Endometrium (tissue), 2 donors: ENCODE data around the gene CZIB.
A peak's percentile ranks its signal among the peaks of the same experiment; 100 is the strongest.

Experiments
- FAIRE-seq: peaks from 2 replicates; lab custom pipeline; 2012; peaks lifted over from hg19 to GRCh38; lab: Jason Lieb, UNC
- donor health status: control.
- donor health status: control.

Gene CZIB

DNA sequence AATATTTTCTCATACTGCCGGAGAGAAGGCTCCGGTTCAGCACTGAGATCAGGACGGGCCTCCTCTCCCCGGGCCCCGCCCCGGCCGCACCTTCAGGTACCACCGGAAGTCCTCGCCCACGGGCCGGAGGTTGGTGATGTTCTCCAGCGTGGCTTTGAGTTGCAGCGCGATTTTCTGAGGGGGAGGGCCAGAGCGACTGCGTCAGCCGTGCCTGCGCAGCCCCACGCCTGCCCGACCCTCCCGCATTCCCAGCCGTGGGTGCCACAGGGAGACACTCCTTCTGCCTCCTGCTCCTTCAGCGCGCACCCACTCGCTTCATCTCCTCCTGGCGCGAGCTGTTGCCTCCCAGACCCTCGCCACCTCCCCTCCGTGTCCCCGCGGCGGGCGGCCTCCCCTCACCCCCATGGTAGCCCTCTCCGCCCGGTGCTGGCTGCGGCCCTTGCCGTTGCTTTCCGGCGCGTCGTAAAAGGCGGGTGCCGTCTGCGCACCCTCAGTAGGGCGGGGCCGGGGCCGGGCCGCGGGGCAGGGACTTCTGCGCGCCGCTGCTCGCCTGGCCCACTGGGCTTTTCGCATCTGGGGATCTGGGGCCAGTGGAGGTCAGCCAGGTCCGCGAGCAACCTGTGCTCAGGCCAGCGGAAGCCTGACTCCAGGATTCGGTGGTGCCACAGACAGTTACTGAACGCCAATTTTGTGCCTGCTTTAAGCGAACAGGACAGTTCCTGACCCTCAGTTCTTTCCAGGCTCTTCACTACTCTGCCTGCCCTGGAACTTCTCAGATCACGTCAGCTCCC, at the start of gene CZIB:
TSS of gene CZIB (minus strand) at position 464 of the 791 bp plus-strand sequence. CDS start at position 405, 59 bp downstream.
- peak; percentile 8 for FAIRE-seq

DNA sequence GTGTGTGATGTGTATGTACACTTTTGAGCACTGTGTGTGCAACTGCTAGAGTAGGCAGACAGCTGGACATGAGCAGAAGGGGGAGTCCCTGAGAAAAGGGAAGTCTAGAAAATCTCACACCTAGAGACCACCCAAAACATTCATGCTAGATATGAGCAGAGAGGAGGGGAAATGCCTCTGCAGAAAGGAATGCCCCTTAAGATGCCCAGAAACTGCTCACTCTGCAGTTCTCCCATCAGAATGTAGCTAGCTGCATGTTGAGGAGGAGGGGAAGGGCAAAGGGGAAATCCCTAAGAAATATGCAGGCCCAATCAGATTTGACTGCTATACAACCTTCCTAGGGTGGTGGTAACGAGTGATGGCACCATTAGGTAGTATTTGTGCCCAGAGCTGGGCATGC, 49.7 kb upstream of the CZIB start:
- FAIRE-seq, result no peak

DNA sequence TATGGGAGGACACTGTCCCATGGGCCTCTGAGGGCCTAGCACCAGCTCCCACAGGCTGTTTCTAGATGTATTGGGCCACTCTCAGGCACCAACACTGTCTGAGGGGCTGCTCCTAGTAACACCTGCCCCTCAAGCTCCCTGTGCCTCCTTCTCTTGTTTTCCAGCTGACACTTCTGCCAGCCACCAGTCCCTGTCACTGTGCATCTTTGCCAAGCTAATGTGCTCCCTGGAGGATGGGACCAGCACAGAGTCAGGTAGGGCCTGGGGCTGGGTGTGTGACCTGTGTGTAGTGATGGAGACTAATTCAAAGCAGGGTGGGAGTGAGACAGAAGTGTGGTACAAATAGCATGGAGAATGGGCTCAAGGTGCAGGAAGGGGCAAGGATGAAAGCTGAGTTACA, 47.3 kb upstream of the CZIB start:
- FAIRE-seq, result no peak

DNA sequence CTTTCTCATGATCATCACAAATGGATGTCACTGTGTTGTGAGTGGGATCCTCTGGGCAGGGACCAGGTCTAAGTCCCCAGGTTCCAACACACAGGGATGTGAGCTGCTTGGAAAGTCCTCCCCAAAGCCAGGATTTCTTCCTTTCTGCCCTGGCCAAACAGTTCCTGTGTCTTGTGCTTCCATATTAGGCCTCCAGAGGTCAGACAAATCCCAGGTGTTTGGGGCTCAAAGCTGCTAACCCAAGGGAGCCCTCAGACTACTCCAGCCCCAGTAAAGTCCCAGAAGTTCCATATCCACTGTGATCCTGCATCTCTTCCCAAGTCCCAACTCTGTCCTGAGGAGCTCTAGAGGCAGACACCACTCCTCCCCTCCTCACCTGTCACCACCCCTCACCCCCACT, 45.6 kb upstream of the CZIB start:
- no peak for FAIRE-seq

DNA sequence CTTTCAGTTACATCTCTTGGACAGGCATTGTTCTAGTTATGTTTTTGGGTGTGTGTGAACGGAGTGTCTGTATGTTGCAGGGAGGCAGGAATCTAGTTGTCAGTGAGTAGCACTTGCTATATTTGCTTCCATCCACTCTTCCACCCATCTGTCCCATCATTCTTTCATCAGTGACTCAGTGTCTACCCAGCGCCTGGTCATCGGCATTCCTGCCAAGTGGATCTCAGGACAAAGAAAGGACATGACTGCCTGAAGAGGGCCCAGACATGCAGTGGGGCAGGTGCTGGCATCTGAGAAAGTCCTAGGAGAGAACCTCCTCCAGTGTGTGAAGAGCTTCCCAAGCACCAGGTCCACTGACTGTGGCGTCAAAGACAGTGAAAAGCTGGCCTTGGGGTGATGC, 45.1 kb upstream of the CZIB start:
- FAIRE-seq, result no peak

DNA sequence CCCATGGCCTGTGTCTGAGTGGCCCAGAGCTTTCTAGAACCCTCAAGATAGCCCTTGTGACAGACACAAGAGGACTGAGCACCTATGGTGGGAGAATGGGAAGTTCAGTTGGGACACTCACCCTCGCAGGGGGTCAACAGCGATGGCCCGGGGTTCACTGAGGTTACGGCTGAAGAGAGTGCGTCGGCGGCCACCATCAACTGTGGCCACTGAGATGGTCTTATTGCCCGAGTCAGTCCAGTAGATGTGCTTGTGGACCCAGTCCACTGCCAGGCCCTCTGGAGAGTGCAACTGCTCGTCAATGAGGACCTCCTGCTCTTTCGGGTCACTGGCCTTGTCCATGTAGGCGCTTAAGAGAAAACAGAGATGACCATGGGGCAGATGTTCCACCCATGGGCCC, 43.6 kb upstream of the CZIB start:
- no peak for FAIRE-seq

DNA sequence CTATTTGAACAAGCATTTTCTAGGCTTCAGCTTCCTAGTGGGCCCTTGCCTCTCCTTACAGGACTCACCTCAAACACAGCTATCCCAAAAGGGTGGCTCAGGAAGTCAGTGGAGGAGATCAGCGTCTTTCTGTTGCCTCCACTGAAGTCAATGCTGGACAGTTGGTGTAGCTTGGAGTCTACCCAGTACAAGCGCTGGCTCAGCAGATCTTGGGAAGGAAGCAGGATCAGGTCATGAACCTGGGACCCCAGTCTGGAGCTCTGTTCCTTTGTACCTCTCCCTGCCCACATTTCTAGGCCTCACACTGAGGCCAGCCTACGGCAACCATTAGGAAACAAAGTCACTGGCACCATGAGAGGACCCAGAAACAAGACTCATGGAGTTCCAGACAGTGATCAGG, 41.6 kb upstream of the CZIB start:
- no peak for FAIRE-seq

DNA sequence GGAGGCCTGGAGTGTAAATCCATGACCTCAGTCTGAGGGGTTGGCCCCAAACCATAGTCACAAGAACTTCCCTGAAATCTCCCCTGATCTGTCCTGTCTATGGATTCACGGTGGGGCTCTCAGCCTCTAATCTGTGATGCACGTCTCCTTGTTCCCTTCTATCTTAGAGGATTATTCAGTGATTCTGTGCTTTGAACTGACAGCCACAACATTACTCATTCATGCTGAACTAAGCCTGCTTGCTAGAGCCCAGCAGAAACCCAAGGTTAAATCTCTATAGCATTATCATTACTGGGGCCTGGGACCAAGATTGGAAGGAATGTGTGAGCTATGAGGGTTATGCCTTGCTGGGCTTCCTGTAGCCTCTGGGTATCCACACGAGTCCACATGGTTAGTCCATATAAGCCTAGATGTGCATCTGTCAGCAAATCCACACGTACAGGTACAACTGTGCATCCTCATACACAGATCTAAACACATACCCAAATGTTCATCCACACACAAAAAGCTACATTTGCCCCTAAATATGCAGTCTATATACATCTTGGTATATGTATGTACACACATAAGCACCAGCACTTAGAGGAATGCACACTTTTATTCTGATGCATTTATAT, 40.3 kb upstream of the CZIB start:
- FAIRE-seq, result no peak

DNA sequence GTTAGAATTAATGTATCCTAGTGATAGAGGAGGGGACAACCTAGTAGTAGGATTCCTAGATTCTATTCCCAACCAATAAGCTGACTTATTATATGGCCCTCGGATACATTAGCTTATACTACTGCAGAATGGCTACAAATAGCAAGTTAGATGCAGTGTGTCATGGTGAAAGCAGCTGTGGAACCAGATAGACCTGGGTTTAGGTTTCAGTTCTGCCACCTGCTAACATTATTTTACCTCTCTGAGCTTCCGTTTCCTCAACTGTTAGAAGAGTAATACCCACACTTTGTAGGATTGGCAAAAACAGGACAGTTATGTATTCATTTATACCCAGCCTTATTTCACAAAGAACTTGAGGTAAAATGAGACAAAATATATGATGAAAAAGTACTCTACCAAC, 39.5 kb upstream of the CZIB start:
- no peak for FAIRE-seq

DNA sequence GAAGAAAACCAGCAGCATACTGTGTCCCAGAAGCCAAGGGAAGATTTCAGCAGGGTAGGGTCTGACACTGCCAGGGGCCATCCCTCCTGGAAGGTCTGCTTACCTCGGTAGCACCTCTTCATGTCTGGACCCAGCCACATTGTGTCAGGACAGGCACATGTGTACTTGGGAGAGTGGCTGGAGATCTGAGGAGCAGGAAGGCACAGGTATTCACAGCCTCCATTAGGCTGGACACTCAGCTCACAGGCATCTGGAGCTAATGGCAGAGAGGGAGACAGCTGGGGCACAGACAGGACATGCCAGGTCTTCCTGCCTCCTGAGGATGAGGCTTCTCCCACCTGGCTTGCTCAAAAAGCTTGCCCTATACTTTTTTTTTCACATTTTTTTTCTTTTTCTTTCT, 37.8 kb upstream of the CZIB start:
- no peak for FAIRE-seq

DNA sequence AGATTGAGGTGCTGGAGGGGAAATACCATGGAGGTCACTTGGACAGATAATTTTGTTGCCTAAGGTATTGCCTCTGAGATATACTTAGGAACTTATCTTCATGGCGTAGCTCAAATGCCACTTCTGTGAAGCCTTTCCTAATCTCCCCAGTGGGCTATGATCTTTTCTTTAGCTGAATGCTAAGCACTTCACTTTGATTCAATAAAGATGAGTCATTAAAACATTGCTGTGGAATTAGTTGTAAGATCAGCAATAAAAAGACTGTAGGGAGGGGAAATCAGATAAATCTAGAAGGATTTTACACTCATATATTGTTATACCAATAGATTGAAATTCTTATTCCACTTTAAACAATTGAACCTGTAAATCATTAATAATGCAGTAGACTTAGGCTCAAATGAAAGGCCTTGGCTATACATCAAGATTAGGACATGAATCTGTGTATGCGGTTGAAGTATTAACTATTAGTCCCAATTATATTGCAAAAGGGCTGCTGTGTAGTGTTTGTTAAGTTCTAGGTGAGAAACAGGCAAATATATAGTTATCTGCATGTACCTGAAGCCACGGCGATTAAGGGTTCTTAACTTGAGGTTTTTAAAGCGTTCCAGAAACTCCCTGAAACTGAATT, 37.1 kb upstream of the CZIB start:
- no peak for FAIRE-seq

DNA sequence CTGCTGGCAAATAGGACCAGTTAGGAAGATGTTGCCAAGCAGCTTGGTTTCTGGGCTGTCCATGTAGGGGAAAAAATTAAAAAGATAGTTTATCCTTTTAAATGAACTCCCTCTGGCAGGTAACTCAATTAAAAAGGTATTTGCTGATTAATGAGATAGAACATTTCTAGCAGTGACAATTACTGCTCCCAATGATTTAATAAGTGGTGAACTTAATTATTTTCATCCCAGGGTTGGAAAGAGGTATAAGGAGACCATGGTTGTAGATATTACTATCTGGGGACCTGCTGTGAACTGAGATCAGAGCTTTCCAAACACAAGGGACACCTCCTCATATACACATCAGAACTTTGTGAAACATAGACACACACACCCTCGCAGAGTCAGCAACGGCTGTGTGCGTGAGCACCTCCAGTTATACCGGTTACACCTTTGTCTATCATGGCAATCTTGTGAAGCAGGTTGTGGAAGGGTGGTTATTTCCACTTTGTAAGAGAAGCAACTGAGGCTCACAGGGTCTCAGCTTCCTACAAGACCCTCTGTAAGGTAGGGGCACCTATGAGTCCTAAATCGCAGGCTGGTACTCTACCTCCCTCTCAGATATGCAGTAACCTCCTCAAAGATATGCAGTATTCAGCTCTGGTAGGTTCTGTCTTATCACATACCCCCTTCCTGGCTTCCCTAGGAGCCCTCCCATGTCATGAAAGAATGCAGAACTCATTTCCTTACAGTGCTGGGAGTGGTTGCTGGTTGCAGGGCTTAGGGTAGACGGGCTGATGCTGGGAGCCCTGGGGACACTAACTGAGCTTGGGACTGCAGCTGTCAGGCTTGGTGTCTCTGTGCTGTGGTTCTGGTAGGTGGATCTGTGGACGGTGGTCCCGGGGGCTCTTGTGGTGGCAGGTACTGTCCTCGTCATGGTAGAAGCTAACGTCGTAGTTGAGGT, 36.3 kb upstream of the CZIB start:
- FAIRE-seq, result no peak

DNA sequence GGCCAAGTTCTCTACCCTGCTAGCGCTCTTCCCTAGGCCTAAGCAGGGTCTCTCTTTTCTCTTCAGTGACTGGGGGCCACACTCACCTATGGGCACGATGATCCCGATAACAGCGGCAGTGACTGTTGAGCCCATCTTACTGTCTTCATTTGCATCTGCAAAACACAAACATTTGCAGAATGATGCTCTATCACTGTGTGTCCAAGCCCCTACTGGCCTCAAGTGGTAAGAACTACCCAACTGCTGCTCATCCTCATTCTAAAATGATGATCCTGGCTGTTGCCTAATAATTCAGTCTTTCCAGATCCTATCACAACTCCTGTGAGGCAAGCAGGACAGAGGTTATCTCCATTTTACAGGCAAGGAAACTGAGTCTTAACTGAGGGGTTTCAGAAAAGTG, 34.6 kb upstream of the CZIB start:
- no peak for FAIRE-seq

DNA sequence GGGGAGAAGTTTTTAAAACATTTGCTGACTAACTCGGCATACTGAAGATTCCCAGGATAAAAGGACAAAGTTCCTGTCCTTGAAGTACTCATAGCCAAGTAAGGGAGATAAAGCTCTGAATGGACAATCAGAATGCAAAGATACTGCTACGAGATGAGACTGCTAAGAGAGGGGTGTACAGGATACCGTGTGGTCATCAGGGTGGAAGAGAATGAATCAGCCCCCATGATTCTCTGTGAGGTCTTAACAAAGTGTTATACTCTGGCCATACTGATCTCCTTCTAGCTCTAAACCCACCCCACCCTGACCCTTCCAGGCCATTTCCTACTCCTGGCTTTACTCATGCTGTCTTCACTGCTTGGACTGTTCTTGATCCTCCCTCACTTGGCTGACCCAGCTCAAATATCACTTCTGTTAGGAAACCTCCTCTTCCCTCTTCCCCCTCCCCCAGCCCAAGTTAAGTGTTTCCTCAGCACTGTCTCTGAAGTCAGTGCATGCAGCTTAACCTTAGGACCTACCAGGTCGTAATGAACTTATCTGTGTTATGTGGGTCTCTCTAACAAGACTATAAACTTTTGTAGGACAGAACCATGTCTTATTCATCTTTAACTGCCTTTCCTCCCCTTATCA, 33.7 kb upstream of the CZIB start:
- no peak for FAIRE-seq

DNA sequence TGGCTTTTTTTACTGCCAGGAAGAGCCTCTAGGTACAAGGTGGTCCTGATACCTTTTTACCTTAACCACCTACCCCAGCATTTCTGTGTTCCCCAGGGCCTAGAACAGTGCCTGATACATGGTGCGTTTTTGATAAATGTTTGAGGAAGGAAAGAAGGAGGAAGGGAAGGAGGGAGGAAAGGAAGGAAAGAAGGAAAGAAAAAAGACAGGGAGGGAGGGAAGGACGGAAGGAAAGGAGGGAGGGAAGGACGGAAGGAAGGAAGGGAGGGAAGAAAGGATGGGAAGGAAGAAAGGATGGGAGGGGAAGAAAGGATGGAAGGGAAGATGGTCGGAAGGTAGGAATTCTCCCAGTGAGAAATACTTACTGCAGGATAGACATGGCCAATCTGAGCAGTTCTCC, 29.9 kb upstream of the CZIB start:
- FAIRE-seq, result no peak

DNA sequence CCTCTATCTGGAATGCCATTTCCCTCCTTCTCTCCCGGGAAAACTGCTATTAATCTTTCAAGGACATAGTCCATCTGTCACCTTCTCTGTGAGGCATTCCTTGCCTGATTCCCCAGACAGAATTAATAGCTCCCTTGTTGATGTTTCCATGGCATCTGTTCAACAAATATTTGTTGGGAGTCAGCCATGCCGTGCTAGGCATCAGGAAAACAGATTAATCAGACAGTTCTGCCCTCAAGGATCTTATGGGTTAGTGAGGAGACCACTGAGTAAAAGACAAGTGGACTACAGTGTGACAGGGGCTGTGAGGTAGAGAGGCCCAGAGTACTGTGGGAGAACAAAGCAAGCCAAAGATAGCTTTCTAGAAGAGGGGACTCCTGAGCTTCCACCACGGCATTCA, 29.3 kb upstream of the CZIB start:
- FAIRE-seq, result no peak

DNA sequence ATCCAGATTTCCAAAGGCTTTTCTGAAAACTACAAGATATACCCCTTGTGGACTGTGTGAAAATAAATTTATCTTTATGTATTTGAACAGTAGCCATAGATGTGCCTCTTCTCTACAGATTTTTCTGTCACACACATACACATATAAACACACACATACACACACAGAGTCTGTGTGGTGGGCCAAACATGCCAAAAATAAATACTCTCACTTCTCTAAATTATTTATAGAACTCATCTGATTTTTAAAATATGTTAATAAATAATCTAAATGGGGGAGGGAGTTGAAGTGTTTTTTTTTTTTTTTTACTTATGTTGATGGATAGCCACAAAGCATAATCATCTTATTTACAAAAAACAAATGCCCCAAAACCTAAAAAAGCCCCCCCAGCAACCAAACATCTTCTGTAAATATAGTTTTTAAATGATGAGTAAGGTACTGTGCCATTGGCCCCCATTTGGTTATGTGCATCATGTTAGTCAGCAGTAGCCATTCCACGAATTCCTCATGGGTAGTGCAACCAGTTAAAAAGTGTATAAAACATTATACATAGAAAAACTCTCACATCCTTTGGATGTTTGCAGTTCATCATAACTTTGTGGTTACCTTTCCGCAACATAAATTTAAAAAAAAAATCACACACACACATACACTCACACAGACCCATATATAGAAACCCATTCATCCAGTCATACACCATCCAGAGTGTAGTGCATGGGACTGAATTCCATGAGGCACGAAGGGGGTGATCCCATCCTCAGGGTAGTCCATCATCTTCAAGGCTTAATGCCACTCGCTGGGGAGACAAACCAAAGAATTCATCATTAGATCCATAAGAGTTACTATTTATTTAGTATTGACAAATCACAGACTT, 26.1 kb upstream of the CZIB start:
- FAIRE-seq, result no peak

DNA sequence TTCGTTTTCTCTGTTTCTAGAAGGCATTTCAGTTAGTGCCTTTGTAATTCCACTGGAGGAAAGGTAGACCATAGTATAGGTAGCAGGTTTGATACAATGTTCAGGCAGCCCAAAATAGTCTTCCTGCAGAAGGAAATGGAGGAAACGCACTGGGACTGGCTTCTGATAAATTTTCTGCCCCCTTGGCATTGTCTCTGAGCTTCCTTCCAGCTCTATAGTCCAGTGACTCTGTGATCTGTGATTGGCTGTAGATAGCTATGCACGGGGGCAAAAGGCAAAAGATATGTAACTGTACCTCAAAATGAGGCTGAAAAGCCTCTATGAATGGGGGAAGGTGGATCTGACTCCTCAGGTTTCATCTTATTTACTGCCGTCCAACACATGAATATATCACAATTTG, 23.7 kb upstream of the CZIB start:
- no peak for FAIRE-seq

DNA sequence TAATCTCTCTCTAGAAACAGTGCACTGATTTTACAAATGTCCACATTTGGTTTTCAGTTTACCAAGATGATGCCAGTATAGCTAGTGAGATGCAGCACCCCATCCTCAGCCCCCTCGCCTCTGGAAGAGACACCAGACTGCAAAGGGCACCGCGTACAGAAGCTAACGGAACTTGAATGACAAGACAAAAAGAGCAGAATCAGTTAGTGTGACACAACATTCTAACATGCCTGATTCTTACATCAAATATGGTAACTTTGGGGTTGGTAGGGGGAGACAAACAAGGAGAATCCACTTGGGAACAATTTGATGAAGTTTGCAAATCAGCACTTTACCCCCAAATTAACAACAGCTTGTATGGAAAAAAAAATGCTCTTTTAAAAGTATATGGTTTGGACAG, 21.9 kb upstream of the CZIB start:
- FAIRE-seq, result no peak

DNA sequence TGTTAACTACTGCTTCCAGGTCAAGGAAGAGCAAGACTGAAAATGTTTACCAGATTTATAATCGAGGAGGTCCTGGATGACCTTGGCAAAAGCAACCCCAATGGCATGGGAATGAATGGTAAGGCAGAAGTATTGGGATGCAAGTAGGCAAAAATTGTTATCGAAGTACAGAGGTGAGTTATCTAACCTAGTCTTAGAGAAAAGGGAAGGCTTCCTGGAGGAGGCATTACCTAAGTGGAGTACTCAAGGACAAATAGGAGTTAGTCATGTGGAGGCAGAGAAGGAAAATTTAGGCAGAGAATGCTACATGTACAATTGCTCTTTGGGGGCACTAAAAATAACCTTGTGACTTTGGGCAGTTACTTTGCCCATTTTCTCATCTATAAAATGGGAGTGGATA, 21.4 kb upstream of the CZIB start:
- FAIRE-seq, result no peak
